CD8-positive, alpha-beta memory T cell (primary cell): ENCODE results near the gene ERMP1. TPM values are rescaled to one million over a fixed set of nuclear protein-coding genes. Genes with fewer than 3 reads are reported as not detected.

Experiments used
- CTCF ChIA-PET: fragments of 350-600 bp; sonication (Branson Sonifier 250); formaldehyde crosslinking; loops from one replicate; lab custom pipeline; 2021; ENCODE audit warnings: antibody characterized with exemption; lab: Charles Lee
- POLR2A ChIA-PET: fragments of 350-600 bp; sonication (Branson Sonifier 250); formaldehyde crosslinking; loops from one replicate; lab custom pipeline; 2021; ENCODE audit warnings: antibody characterized with exemption; lab: Charles Lee
- DNase-seq, 5 donors: peaks; one replicate each; pipeline versions ENCODE4 v3.0.0 to v3.0.0-alpha.2; 2020 to 2022; ENCODE audit warnings: mixed read lengths in 1 of 5
- H3K27ac ChIP-seq: one replicate; pipeline ENCODE4 v1.7.0; 2013; ENCODE audit warnings: low read depth, mild to moderate bottlenecking, low read length, moderate library complexity
- H3K27me3 ChIP-seq: 2 replicates; pipeline ENCODE4 v1.7.0; 2013; ENCODE audit warnings: low read length, mild to moderate bottlenecking; ENCODE audit not compliant: insufficient read depth, poor library complexity, severe bottlenecking
- H3K36me3 ChIP-seq: 2 replicates; pipeline ENCODE4 v1.7.0; 2013; ENCODE audit warnings: mild to moderate bottlenecking, low read length, moderate library complexity; ENCODE audit not compliant: insufficient read depth
- H3K4me1 ChIP-seq: 2 replicates; pipeline ENCODE4 v1.7.0; 2013; ENCODE audit warnings: mild to moderate bottlenecking, low read length, moderate library complexity; ENCODE audit not compliant: insufficient read depth
- H3K4me3 ChIP-seq: 2 replicates; pipeline ENCODE4 v1.7.0; 2013; ENCODE audit warnings: mild to moderate bottlenecking, low read length
- H3K9me3 ChIP-seq: 2 replicates; pipeline ENCODE4 v1.7.0; 2013; ENCODE audit warnings: mild to moderate bottlenecking, low read length
- H3K27ac Mint-ChIP-seq, 8 donors: one replicate each; pipeline ENCODE4 v1.8.0; 2020 to 2021; ENCODE audit warnings: mixed read lengths in 8 of 8, mild to moderate bottlenecking in 6 of 8, inconsistent platforms in 3 of 8, moderate library complexity in 3 of 8
- H3K27me3 Mint-ChIP-seq, 2 donors: one replicate each; pipeline ENCODE4 v1.8.0; 2020 to 2021; ENCODE audit warnings: mixed read lengths in 2 of 2, mild to moderate bottlenecking in 1 of 2, moderate library complexity in 1 of 2
- H3K36me3 Mint-ChIP-seq, 3 donors: one replicate each; pipeline ENCODE4 v1.8.0; 2020 to 2021; ENCODE audit warnings: mixed read lengths in 3 of 3, inconsistent platforms in 1 of 3, mild to moderate bottlenecking in 1 of 3
- H3K4me1 Mint-ChIP-seq, 3 donors: one replicate each; pipeline ENCODE4 v1.8.0; 2020 to 2021; ENCODE audit warnings: mixed read lengths in 3 of 3, inconsistent platforms in 1 of 3, mild to moderate bottlenecking in 1 of 3
- H3K4me3 Mint-ChIP-seq, 7 donors: one replicate each; pipeline ENCODE4 v1.8.0; 2020 to 2021; ENCODE audit warnings: mixed read lengths in 7 of 7, mild to moderate bottlenecking in 6 of 7, moderate library complexity in 4 of 7, inconsistent platforms in 2 of 7
- H3K9me3 Mint-ChIP-seq, 5 donors: one replicate each; pipeline ENCODE4 v1.8.0; 2020 to 2022; ENCODE audit warnings: mixed read lengths in 5 of 5, mild to moderate bottlenecking in 3 of 5, moderate library complexity in 2 of 5, inconsistent platforms in 1 of 5
- polyA plus RNA-seq: library from polyadenylated mRNA; unstranded; fragments of 300-500 nt; fragmentation: Illumina TruSeq; gene quantifications from one replicate; pipeline ENCODE4 v1.2.3, GENCODE V29; 2021
- total RNA-seq, 2 experiments: library from RNA; stranded (reverse); gene quantifications; one replicate each; pipeline ENCODE4 v1.2.3, GENCODE V29; 2021

ERMP1 gene
- total and polyA plus RNA-seq, 3 experiments from 2014 or later = 8.6 to 17.2 (median 10.0) TPM

- peaks cover 59 to 72% (median 60%) of the 10 kb centered on the region in 3 donors for H3K4me1 Mint-ChIP-seq
- ChIA-PET CTCF (interaction anchor here (0.5 to 5.0 kb wide), 3 partner anchors 11 to 253 kb away, joined by 3 to 44 read pairs (median 3); partner anchors contain the start of gene ERMP1), POLR2A (interaction anchor here (1.2 to 4.0 kb wide), 3 partner anchors 11 to 171 kb away, joined by 3 to 18 read pairs (median 4); partner anchors contain the start of genes ERMP1 and RANBP6)
- peak overlapping the region; percentile 33 for H3K4me3 ChIP-seq
- DNase-seq = peak in 1 of 5 donors; percentile 16
- H3K4me1 ChIP-seq = peaks cover 55% of the 10 kb centered on the region
- no peaks in the 10 kb centered on the region for H3K36me3 ChIP-seq
- peak overlapping the region; percentile 30 for H3K27ac ChIP-seq
- peak overlapping the region; percentile 23 to 81 (median 72) for H3K4me3 Mint-ChIP-seq
- H3K27ac Mint-ChIP-seq = peak overlapping the region; percentile 78 to 95 (median 88)
- H3K27me3 ChIP-seq = no peaks in the 10 kb centered on the region
- H3K36me3 Mint-ChIP-seq = no peaks in the 10 kb centered on the region
- no peaks in the 10 kb centered on the region for H3K9me3 Mint-ChIP-seq
- peaks cover 0 to 2% of the 10 kb centered on the region in 2 donors for H3K27me3 Mint-ChIP-seq
- H3K9me3 ChIP-seq = no peaks in the 10 kb centered on the region
These were observed 11.0 kb upstream of the ERMP1 start for GRCh38 chr9:5843794-5844471.

DNA sequence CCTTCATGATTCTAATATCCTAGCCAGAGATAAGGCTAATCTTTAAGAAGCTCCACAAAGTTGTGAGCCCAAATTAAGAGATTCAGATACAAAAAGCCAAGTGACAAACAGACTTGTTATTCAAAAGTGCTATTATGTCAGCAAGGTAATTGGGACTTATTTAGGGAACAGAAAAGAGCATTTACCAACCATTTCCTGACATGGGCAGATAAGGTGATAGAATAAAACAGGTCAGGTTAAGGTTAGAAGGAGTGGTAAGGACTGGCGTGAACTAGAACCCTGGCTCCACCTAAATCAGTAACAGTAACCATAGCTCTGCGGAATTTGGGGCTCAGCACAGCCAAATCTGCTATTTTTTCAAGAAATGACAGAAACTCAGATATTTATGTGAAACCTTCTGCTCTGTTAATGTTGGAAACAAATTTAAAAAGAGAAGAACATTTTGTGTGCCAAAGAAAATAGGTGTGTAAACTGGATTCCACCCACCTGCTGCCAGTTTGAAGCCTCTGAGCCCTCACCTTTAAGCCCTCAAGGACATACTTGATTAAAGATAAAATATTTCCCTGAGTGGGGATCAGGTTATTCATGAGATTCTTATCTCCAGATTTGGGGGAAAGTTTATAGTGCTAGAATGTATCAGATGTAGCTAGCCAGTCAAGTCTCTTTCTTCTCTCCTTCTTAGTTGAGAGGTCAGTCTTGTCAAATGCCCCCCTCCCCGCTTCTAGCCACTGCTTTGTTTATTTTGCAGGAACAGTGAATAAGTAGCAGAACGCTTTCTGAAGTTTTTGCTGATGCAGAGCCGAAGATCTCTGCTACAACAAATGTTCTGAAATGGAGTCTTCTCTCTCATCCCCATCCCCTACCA lies 10.2 kb upstream of the ERMP1 start:
- H3K4me1 Mint-ChIP-seq = peaks cover 58 to 70% (median 59%) of the 10 kb centered on the region in 3 donors
- no peaks in the 10 kb centered on the region for H3K36me3 Mint-ChIP-seq
- H3K27ac Mint-ChIP-seq = peak overlapping the region; percentile 78 to 95 (median 88)
- Histone ChIP-seq H3K36me3 (no peaks in the 10 kb centered on the region), H3K4me1 (peaks cover 55% of the 10 kb centered on the region), H3K27me3 (no peaks in the 10 kb centered on the region), H3K9me3 (no peaks in the 10 kb centered on the region), H3K27ac (no peak overlapping the region), H3K4me3 (no peak overlapping the region)
- POLR2A ChIA-PET = interaction anchor here (1.6 to 4.0 kb wide), 3 partner anchors 11 to 570 kb away, joined by 6 to 18 read pairs (median 9); partner anchors contain the start of genes ERMP1 and UHRF2
- peak overlapping the region; percentile 63 to 82 (median 73) for H3K4me3 Mint-ChIP-seq
- H3K27me3 Mint-ChIP-seq = peaks cover 0 to 2% of the 10 kb centered on the region in 2 donors
- H3K9me3 Mint-ChIP-seq = no peaks in the 10 kb centered on the region
- no peak for DNase-seq
- CTCF ChIA-PET = interaction anchor here (0.5 to 5.0 kb wide), 4 partner anchors 10 to 253 kb away, joined by 3 to 44 read pairs (median 4); partner anchors contain the start of gene ERMP1

- Histone ChIP-seq H3K27ac (no peak overlapping the region), H3K4me1 (peaks cover 55% of the 10 kb centered on the region)
- no peaks in the 10 kb centered on the region for H3K9me3 Mint-ChIP-seq
These were observed 9.1 kb upstream of the ERMP1 start for GRCh38 chr9:5841771-5842573.

GRCh38 chr9:5840788-5841187 lies 7.9 kb upstream of the ERMP1 start:
- H3K4me1 ChIP-seq = peaks cover 52% of the 10 kb centered on the region
- no peaks in the 10 kb centered on the region for H3K9me3 Mint-ChIP-seq
- no peaks in the 10 kb centered on the region for H3K27me3 ChIP-seq
- POLR2A ChIA-PET = interaction anchor here (1.8 kb wide), 1 partner anchor 572 kb away, joined by 9 read pairs; the partner anchor contains the start of gene UHRF2
- H3K27ac Mint-ChIP-seq = peak overlapping the region in 3 of 8 donors; percentile 90 to 93 (median 93)
- no peaks in the 10 kb centered on the region for H3K9me3 ChIP-seq
- peak overlapping the region; percentile 42 for H3K4me3 ChIP-seq
- peaks cover 46 to 57% (median 53%) of the 10 kb centered on the region in 3 donors for H3K4me1 Mint-ChIP-seq
- peaks cover 0 to 2% of the 10 kb centered on the region in 2 donors for H3K27me3 Mint-ChIP-seq
- H3K4me3 Mint-ChIP-seq = peak overlapping the region in 2 of 7 donors; percentile 13 to 74
- CTCF ChIA-PET = interaction anchor here (5.0 kb wide), 1 partner anchor 8 kb away, joined by 44 read pairs; the partner anchor contains the start of gene ERMP1
- no peaks in the 10 kb centered on the region for H3K36me3 ChIP-seq
- H3K27ac ChIP-seq = no peak overlapping the region
- no peak for DNase-seq
- H3K36me3 Mint-ChIP-seq = no peaks in the 10 kb centered on the region

More at GRCh38 chr9:5841771-5842573, 9.1 kb upstream of the ERMP1 start:
- peaks cover 55 to 67% (median 59%) of the 10 kb centered on the region in 3 donors for H3K4me1 Mint-ChIP-seq
- H3K27ac Mint-ChIP-seq = peak overlapping the region; percentile 84 to 95 (median 92)
- no peaks in the 10 kb centered on the region for H3K36me3 Mint-ChIP-seq
- POLR2A ChIA-PET = interaction anchor here (0.6 to 4.0 kb wide), 4 partner anchors 9 to 571 kb away, joined by 4 to 18 read pairs (median 8); partner anchors contain the start of genes ERMP1 and UHRF2
- CTCF ChIA-PET = interaction anchor here (0.8 to 5.0 kb wide), 3 partner anchors 9 to 57 kb away, joined by 3 to 44 read pairs (median 6); partner anchors contain the start of gene ERMP1
- H3K4me3 Mint-ChIP-seq = peak overlapping the region; percentile 74 to 91 (median 81)
- H3K36me3 ChIP-seq = no peaks in the 10 kb centered on the region
- peak; percentile 15 to 85 (median 69) for DNase-seq
- no peaks in the 10 kb centered on the region for H3K27me3 ChIP-seq
- H3K4me3 ChIP-seq = peak overlapping the region; percentile 42
- H3K9me3 ChIP-seq = no peaks in the 10 kb centered on the region
- peaks cover 0 to 2% of the 10 kb centered on the region in 2 donors for H3K27me3 Mint-ChIP-seq

- Histone ChIP-seq H3K9me3 (no peaks in the 10 kb centered on the region), H3K27ac (no peak overlapping the region), H3K27me3 (no peaks in the 10 kb centered on the region), H3K36me3 (no peaks in the 10 kb centered on the region), H3K4me1 (peaks cover 39% of the 10 kb centered on the region), H3K4me3 (no peak overlapping the region)
- Mint-ChIP-seq H3K4me1 (peaks cover 35 to 44% (median 40%) of the 10 kb centered on the region in 3 donors), H3K36me3 (no peaks in the 10 kb centered on the region), H3K27ac (no peak overlapping the region), H3K9me3 (no peaks in the 10 kb centered on the region), H3K27me3 (peaks cover 0 to 2% of the 10 kb centered on the region in 2 donors), H3K4me3 (no peak overlapping the region)
- DNase-seq = no peak
- ChIA-PET CTCF (no interaction called here), POLR2A (no interaction called here)
These were observed 6.6 kb upstream of the ERMP1 start for GRCh38 chr9:5839572-5839902.

- Mint-ChIP-seq H3K4me3 (no peak overlapping the region), H3K9me3 (no peaks in the 10 kb centered on the region), H3K36me3 (no peaks in the 10 kb centered on the region), H3K4me1 (peaks cover 32 to 42% (median 39%) of the 10 kb centered on the region in 3 donors), H3K27me3 (peaks cover 0 to 2% of the 10 kb centered on the region in 2 donors), H3K27ac (no peak overlapping the region)
- Histone ChIP-seq H3K9me3 (no peaks in the 10 kb centered on the region), H3K4me1 (peaks cover 34% of the 10 kb centered on the region), H3K4me3 (no peak overlapping the region), H3K27me3 (no peaks in the 10 kb centered on the region), H3K36me3 (no peaks in the 10 kb centered on the region), H3K27ac (no peak overlapping the region)
- ChIA-PET CTCF (no interaction called here), POLR2A (no interaction called here)
- DNase-seq = no peak
These were observed 6.1 kb upstream of the ERMP1 start for GRCh38 chr9:5838884-5839571.
